Small intestine (tissue), 7 donors: ENCODE measurements around the gene FHIP1B. TPM values are rescaled to one million over a fixed set of nuclear protein-coding genes. Genes with fewer than 3 reads are reported as not detected.

ENCODE experiments used
- DNase-seq, 2 donors: peaks; one replicate each; pipeline versions ENCODE4 v3.0.0 to v3.0.0-alpha.2; 2013
- FAIRE-seq: peaks from 2 replicates; lab custom pipeline; 2012; peaks lifted over from hg19 to GRCh38; lab: Jason Lieb, UNC
- H3K27ac ChIP-seq, 3 donors: one replicate each; pipeline ENCODE4 v1.5.1; 2013; ENCODE audit warnings: low read length in 2 of 3, mild to moderate bottlenecking in 2 of 3, control low read depth in 1 of 3, inconsistent platforms in 1 of 3, low read depth in 1 of 3, moderate library complexity in 1 of 3
- H3K27me3 ChIP-seq, 3 donors: one replicate each; pipeline ENCODE4 v1.6.1; 2013; ENCODE audit warnings: low read length in 3 of 3, inconsistent platforms in 1 of 3; ENCODE audit not compliant: control insufficient read depth in 3 of 3, insufficient read depth in 3 of 3
- H3K36me3 ChIP-seq, 3 donors: one replicate each; pipeline ENCODE4 v1.6.1; 2013; ENCODE audit warnings: low read length in 3 of 3, inconsistent platforms in 1 of 3, low read depth in 1 of 3, mild to moderate bottlenecking in 1 of 3, moderate library complexity in 1 of 3; ENCODE audit not compliant: control insufficient read depth in 3 of 3, insufficient read depth in 2 of 3
- H3K4me1 ChIP-seq, 3 donors: one replicate each; pipeline ENCODE4 v1.6.1; 2013; ENCODE audit warnings: low read length in 2 of 3, inconsistent platforms in 1 of 3, low read depth in 1 of 3, mild to moderate bottlenecking in 1 of 3, moderate library complexity in 1 of 3; ENCODE audit not compliant: control insufficient read depth in 3 of 3, insufficient read depth in 2 of 3
- H3K4me3 ChIP-seq, 3 donors: one replicate each; pipeline ENCODE4 v1.5.1; 2013; ENCODE audit warnings: low read length in 3 of 3, control low read depth in 1 of 3, inconsistent platforms in 1 of 3, low read depth in 1 of 3, mild to moderate bottlenecking in 1 of 3, moderate library complexity in 1 of 3
- H3K9me3 ChIP-seq, 2 donors: one replicate each; pipeline ENCODE4 v1.6.1; 2013; ENCODE audit warnings: low read depth in 1 of 2, low read length in 1 of 2; ENCODE audit not compliant: control insufficient read depth in 2 of 2, insufficient read depth in 1 of 2
- WGBS, 3 donors: extraction: QIAGEN DNeasy Blood & Tissue Kit; methylation state at CpG; one replicate each; pipeline ENCODE4 v1.1.7; 2013; 5-methylcytosine and 5-hydroxymethylcytosine counted together
- polyA plus RNA-seq, 4 donors: library from polyadenylated mRNA; stranded (reverse) in 3 of 4; unstranded in 1 of 4; fragments of 200-250 nt in 3 of 4; fragments of 120-200 nt in 1 of 4; gene quantifications; one replicate each; pipeline versions ENCODE4 v1.2.1 to v1.2.3, GENCODE V29; 2013
- donor health status: healthy with polysubstance abuse.
- donor health status: control.
- donor health status: control.
- donor health status: Bipolar disorder and iron deficiency.
- donor health status: healthy.

Gene FHIP1B
- polyA plus RNA-seq, 4 donors: 63.4 to 157 (median 121) TPM

- no peak overlapping the region for H3K27ac ChIP-seq
- H3K4me3 ChIP-seq: no peak overlapping the region
- no peaks in the 10 kb centered on the region for H3K27me3 ChIP-seq
- FAIRE-seq (no peak), DNase-seq (no peak)
- no peaks in the 10 kb centered on the region for H3K4me1 ChIP-seq
- no peaks in the 10 kb centered on the region for H3K9me3 ChIP-seq
- WGBS, 3 donors: 67 to 92% (median 88%) methylated on average over 1 of the region's 1 CpG
- H3K36me3 ChIP-seq: no peaks in the 10 kb centered on the region
Observed at GRCh38 chr11:6268820-6269219, 34.4 kb upstream of the FHIP1B start.

DNA sequence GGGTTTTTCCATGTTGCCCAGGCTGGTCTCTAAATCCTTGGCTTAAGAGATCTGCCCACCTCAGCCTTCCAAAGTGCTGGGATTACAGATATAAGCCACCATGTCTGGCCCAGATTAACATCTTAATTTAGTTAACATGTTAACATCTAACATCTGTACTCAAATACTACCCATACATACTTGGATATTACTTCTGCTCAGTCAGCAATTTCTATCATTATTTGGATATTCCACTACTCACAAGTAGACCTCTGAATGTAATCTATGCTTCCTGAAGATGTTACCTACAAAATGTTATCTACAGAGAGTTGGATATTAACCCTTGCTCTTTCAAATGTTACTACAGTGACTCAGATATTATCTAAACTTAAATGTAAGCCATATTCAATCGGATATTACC lies 29.2 kb upstream of the FHIP1B start:
- Histone ChIP-seq H3K27me3 (peaks cover 0 to 29% (median 7%) of the 10 kb centered on the region in 3 donors), H3K36me3 (no peaks in the 10 kb centered on the region), H3K4me3 (no peak overlapping the region), H3K9me3 (no peaks in the 10 kb centered on the region), H3K27ac (no peak overlapping the region), H3K4me1 (peaks cover 0 to 7% (median 0%) of the 10 kb centered on the region in 3 donors)
- 81 to 92% (median 91%) methylated on average over 1 of the region's 1 CpG for WGBS, 3 donors
- no peak for FAIRE-seq
- no peak for DNase-seq

DNA sequence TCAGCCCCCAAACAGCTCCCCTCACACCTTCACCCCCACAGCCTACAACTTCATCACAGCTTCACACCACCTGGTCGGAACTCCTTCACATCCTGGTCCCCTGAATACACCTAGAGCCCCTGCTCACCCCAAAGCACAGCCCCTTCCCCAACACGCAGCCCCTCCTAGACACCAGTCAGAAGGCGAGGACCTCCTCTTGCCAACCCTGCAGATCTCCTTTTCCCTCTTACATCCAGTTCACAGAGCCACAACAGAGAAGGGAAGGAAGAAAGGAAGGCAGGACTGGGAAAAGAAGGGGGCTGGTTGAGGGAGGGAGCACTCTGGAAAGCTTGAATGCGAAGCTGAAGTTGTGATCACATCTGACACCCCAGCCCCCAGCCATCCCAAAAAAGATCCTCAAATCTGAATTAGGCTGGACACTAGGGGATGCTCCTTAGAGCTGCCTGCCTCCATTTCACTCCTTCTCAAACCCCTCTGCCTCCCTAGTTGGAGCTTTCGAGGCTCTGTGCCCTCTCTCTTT lies 25.8 kb upstream of the FHIP1B start:
- no peak for DNase-seq
- no peaks in the 10 kb centered on the region for H3K9me3 ChIP-seq
- H3K27me3 ChIP-seq: peaks cover 0 to 43% (median 20%) of the 10 kb centered on the region in 3 donors
- peaks cover 0 to 8% (median 0%) of the 10 kb centered on the region in 3 donors for H3K4me1 ChIP-seq
- FAIRE-seq: no peak
- H3K27ac ChIP-seq: no peak overlapping the region
- H3K36me3 ChIP-seq: no peaks in the 10 kb centered on the region
- WGBS, 3 donors: 39 to 51% (median 50%) methylated on average over 5 of the region's 5 CpGs
- peak overlapping the region in 1 of 3 donors; percentile 50 for H3K4me3 ChIP-seq

- no peak overlapping the region for H3K27ac ChIP-seq
- 11 to 15% (median 14%) methylated on average over 12 to 16 of the region's 16 CpGs for WGBS, 3 donors
- H3K9me3 ChIP-seq: no peaks in the 10 kb centered on the region
- H3K27me3 ChIP-seq: peaks cover 0 to 43% (median 20%) of the 10 kb centered on the region in 3 donors
- no peaks in the 10 kb centered on the region for H3K36me3 ChIP-seq
- H3K4me1 ChIP-seq: peaks cover 0 to 8% (median 0%) of the 10 kb centered on the region in 3 donors
- H3K4me3 ChIP-seq: peak overlapping the region in 1 of 3 donors; percentile 26
- DNase-seq (peak in 1 of 2 donors; percentile 19), FAIRE-seq (no peak)
Observed at GRCh38 chr11:6258571-6259081, 24.2 kb upstream of the FHIP1B start.

DNA sequence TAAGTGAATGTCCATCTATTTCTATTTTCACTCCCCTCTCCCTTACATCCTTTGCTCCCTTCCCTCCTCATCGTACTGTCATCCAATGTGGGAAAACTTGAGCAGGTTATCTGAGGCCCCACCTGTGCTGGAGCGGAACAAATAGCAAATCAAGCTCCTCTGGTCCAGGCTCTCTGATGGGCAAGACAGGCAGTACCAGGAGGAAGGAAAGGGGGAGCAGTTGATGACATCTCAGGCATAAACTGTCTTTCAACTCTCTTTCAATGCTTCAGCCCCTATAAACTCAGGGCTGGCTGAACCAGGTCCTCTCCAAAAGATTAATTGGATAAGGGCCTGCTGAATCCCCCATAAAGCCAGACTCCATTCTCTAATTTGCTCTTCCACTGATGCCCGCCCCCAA lies 23.7 kb upstream of the FHIP1B start:
- Histone ChIP-seq H3K27me3 (peaks cover 0 to 43% (median 20%) of the 10 kb centered on the region in 3 donors), H3K4me3 (no peak overlapping the region), H3K9me3 (no peaks in the 10 kb centered on the region), H3K27ac (no peak overlapping the region), H3K4me1 (peaks cover 0 to 11% (median 0%) of the 10 kb centered on the region in 3 donors), H3K36me3 (no peaks in the 10 kb centered on the region)
- WGBS, 3 donors: 77 to 83% (median 81%) methylated on average over 3 of the region's 3 CpGs
- DNase-seq: no peak
- no peak for FAIRE-seq

GRCh38 chr11:6253197-6253596 lies 18.8 kb upstream of the FHIP1B start:
- Histone ChIP-seq H3K9me3 (no peaks in the 10 kb centered on the region), H3K36me3 (no peaks in the 10 kb centered on the region), H3K27me3 (peaks cover 0 to 10% (median 10%) of the 10 kb centered on the region in 3 donors), H3K4me3 (no peak overlapping the region), H3K27ac (peak overlapping the region in 1 of 3 donors; percentile 88), H3K4me1 (peaks cover 9 to 32% (median 10%) of the 10 kb centered on the region in 3 donors)
- FAIRE-seq (no peak), DNase-seq (no peak)
- WGBS, 3 donors: 50 to 62% (median 54%) methylated on average over 1 of the region's 1 CpG

DNA sequence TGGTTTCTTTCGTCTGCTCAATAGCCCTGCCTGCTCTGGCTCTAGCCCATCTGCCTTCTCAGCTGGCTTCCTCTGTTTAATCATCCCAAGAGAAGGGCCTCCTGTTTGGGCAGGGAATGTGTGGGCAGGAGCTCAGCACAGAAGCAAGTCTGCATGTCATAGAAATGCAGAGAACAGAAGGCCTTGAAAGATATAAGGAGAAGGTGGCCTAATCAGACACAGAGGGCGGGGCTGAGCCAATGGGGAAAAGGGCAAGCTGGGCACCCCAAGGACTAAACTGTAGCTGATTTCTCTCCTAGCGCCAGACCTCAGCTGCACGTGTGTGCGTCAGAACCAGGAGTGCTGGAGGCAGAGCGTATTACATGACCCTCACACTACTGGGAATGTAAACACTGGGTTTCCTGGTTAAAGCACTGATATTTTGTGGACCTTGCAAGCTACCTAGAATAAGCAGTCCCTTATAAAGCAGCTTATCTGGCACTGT lies 17.6 kb upstream of the FHIP1B start:
- H3K9me3 ChIP-seq: no peaks in the 10 kb centered on the region
- H3K36me3 ChIP-seq: no peaks in the 10 kb centered on the region
- peak; percentile 83 to 84 for DNase-seq
- H3K4me1 ChIP-seq: peaks cover 9 to 32% (median 10%) of the 10 kb centered on the region in 3 donors
- no peaks in the 10 kb centered on the region for H3K27me3 ChIP-seq
- H3K27ac ChIP-seq: peak overlapping the region in 2 of 3 donors; percentile 22 to 88
- H3K4me3 ChIP-seq: no peak overlapping the region
- 20 to 59% (median 41%) methylated on average over 6 of the region's 6 CpGs for WGBS, 3 donors
- FAIRE-seq: no peak

DNA sequence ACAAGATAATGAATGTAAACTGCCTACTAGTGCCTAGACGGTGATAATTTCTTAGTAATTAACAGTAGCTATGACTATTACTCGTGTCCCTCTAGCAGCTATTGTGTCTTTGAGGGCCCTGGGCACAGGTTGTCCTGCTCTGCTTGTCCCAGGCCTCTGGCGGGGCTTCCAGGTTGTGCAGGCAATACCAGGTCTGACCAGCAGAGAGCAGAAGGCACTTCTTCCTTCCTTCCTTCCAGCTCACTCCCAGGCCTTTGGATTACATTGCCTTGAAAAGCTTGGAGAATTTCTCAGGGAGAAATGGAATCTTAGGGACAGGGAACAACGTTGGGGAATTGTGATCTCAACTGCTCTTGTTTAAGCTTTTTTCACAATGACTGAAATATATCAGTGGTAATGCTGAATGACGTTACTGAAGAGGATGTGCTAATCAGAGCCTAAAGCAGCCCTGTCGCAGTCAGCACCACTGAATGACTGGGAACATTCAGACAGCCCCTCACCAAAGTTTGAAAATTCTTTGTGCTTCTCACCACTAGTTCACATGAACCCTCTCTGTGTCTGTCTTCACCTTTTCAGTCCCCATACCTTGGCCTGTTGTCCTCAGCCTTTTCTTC lies 16.8 kb upstream of the FHIP1B start:
- Histone ChIP-seq H3K9me3 (no peaks in the 10 kb centered on the region), H3K4me3 (no peak overlapping the region), H3K27me3 (no peaks in the 10 kb centered on the region), H3K36me3 (no peaks in the 10 kb centered on the region), H3K27ac (peak overlapping the region in 2 of 3 donors; percentile 22 to 88), H3K4me1 (peaks cover 9 to 32% (median 10%) of the 10 kb centered on the region in 3 donors)
- DNase-seq (peak; percentile 79 to 89), FAIRE-seq (no peak)
- WGBS, 3 donors: 29 to 47% (median 39%) methylated on average over 6 of the region's 6 CpGs
